Measurements from ENCODE around the gene XRN1.

- no peak for TF ChIP-seq POLR2AphosphoS5 (IDR thresholded peaks at IDR 0.05; ENCODE audit: borderline replicate concordance, low read depth, low read length)
- TF ChIP-seq EZH2 (IDR thresholded peaks at IDR 0.05): no peak
Measured at GRCh38 chr3:142337994-142338393, 109.8 kb downstream of the XRN1 start.
